Ishikawa (cell line): ENCODE measurements around the gene GPR35.

ENCODE experiments used
- CREB1 ChIP-seq: IDR thresholded peaks from 2 replicates; pipeline ENCODE4 v1.6.1; 2012; ENCODE audit warnings: low read depth
- EGR1 ChIP-seq: IDR thresholded peaks from 2 replicates; pipeline ENCODE4 v1.6.1; 2012
- EP300 ChIP-seq: IDR thresholded peaks from 2 replicates; pipeline ENCODE4 v1.6.1; 2012; ENCODE audit warnings: borderline replicate concordance
- FOXM1 ChIP-seq: IDR thresholded peaks from 2 replicates; pipeline ENCODE4 v1.6.1; 2012; ENCODE audit warnings: low read depth, borderline replicate concordance
- NFIC ChIP-seq: IDR thresholded peaks from 2 replicates; pipeline ENCODE4 v1.6.1; 2012
- RAD21 ChIP-seq: IDR thresholded peaks from 2 replicates; pipeline ENCODE4 v1.6.1; 2012; ENCODE audit warnings: low read depth
- TAF1 ChIP-seq: IDR thresholded peaks from 2 replicates; pipeline ENCODE4 v1.6.1; 2012; ENCODE audit warnings: low read depth, mild to moderate bottlenecking
- TCF12 ChIP-seq: IDR thresholded peaks from 2 replicates; pipeline ENCODE4 v1.6.1; 2012; ENCODE audit warnings: low read depth
- TEAD4 ChIP-seq: IDR thresholded peaks from 2 replicates; pipeline ENCODE4 v1.6.1; 2012
- YY1 ChIP-seq: IDR thresholded peaks from 2 replicates; pipeline ENCODE4 v1.6.1; 2012; ENCODE audit warnings: low read depth
- ZBTB7A ChIP-seq: IDR thresholded peaks from 2 replicates; pipeline ENCODE4 v1.6.1; 2012; ENCODE audit warnings: low read depth
- TF ChIP-seq, protein P1 (sequence below): IDR thresholded peaks from 2 replicates; pipeline ENCODE4 v1.6.1; 2012; ENCODE audit warnings: low read depth, mild to moderate bottlenecking
- TF ChIP-seq, protein P2 (sequence below): IDR thresholded peaks from 2 replicates; pipeline ENCODE4 v1.6.1; 2012
- TF ChIP-seq, protein P3 (sequence below): IDR thresholded peaks from 2 replicates; pipeline ENCODE4 v1.6.1; 2012

DNA sequence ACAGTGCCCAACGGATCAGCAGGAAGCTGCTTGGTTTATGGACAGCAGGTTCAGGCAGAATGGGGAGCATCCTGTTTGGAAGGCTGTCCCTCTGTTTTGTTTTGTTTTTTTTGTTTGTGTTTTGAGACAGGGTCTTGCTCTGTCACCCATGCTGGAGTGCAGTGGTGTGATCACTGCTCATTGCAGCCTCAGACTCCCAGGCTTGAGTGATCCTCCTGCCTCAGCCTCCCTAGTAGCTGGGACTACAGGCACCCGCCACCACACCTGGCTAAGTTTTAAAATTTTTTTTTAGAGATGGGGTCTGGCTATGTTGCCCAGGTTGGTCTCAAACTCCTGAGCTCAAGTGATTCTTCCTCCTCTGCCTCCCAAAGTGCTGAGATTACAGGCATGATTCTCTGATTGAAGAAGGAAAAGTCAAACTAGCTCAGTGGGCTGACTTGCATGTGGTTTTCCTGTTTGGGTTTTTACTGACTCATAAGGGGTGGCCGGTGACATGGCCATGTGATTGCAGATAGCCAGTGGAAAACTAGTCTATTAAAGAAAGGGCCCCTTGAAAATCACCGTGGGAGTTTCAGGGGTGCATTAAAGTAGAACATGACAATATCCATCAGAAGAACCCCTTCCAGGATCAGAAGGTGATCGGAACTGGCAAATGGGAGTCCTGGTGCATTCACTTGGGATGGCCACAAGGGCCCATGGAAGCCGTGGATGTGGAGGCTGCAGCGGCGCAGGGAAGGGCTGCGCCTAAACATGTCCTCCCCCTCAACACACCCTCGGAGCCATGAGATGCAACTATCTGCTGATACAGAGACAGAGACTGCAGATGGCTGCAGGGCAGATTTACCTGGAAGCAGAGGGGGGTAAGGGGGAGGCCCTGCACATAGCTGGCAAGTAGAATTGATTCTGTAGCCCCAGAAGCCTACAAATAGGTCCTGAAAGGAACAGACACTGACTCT lies 30.9 kb downstream of the GPR35 start:
- TF ChIP-seq, protein P1, sequence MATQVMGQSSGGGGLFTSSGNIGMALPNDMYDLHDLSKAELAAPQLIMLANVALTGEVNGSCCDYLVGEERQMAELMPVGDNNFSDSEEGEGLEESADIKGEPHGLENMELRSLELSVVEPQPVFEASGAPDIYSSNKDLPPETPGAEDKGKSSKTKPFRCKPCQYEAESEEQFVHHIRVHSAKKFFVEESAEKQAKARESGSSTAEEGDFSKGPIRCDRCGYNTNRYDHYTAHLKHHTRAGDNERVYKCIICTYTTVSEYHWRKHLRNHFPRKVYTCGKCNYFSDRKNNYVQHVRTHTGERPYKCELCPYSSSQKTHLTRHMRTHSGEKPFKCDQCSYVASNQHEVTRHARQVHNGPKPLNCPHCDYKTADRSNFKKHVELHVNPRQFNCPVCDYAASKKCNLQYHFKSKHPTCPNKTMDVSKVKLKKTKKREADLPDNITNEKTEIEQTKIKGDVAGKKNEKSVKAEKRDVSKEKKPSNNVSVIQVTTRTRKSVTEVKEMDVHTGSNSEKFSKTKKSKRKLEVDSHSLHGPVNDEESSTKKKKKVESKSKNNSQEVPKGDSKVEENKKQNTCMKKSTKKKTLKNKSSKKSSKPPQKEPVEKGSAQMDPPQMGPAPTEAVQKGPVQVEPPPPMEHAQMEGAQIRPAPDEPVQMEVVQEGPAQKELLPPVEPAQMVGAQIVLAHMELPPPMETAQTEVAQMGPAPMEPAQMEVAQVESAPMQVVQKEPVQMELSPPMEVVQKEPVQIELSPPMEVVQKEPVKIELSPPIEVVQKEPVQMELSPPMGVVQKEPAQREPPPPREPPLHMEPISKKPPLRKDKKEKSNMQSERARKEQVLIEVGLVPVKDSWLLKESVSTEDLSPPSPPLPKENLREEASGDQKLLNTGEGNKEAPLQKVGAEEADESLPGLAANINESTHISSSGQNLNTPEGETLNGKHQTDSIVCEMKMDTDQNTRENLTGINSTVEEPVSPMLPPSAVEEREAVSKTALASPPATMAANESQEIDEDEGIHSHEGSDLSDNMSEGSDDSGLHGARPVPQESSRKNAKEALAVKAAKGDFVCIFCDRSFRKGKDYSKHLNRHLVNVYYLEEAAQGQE: no peak
- TF ChIP-seq NFIC: no peak
- no peak for TF ChIP-seq EP300
- TF ChIP-seq, protein P2, sequence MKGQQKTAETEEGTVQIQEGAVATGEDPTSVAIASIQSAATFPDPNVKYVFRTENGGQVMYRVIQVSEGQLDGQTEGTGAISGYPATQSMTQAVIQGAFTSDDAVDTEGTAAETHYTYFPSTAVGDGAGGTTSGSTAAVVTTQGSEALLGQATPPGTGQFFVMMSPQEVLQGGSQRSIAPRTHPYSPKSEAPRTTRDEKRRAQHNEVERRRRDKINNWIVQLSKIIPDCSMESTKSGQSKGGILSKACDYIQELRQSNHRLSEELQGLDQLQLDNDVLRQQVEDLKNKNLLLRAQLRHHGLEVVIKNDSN: no peak
- TF ChIP-seq YY1: no peak
- TF ChIP-seq FOXM1: no peak
- no peak for TF ChIP-seq TAF1
- no peak for TF ChIP-seq ZBTB7A
- TF ChIP-seq CREB1: no peak
- TF ChIP-seq EGR1: no peak
- TF ChIP-seq, protein P3, sequence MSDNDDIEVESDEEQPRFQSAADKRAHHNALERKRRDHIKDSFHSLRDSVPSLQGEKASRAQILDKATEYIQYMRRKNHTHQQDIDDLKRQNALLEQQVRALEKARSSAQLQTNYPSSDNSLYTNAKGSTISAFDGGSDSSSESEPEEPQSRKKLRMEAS: no peak
- TF ChIP-seq RAD21: no peak
- TF ChIP-seq TEAD4: no peak
- no peak for TF ChIP-seq TCF12
